ENCODE measurements around the gene PTH1R. TPM values are rescaled to one million over a fixed set of nuclear protein-coding genes. Genes with fewer than 3 reads are reported as not detected.

The PTH1R gene
- total and polyA plus RNA-seq, 10 of the 15 experiments (the other 5 are each of a cell fraction or from before 2014, with no cell fraction given), result not detected

GRCh38 chr3:46831841-46832240, 45.7 kb upstream of the PTH1R start:
- no peaks in the 10 kb centered on the region; the same call in 2 of the 3 replicates for H3K9me3 ChIP-seq (replicated peaks; ENCODE audit: control insufficient read depth, insufficient read depth, low read length)
- no peak for ATAC-seq
- no TSS peak for BruUV-seq (replicated peaks)
- POLR2A ChIA-PET, result no interaction called here
- SMC1A ChIA-PET (ENCODE audit: uncharacterized antibody, unreplicated experiment), result interaction anchor here (0.9 kb wide), 1 partner anchor 13 kb away, joined by 5 read pairs; no protein-coding TSS in a partner anchor
- H3K36me3 ChIP-seq (ENCODE audit: control insufficient read depth in 2 of 2, insufficient read depth in 2 of 2, low read length in 1 of 2), result no peaks in the 10 kb centered on the region
- H3K9ac ChIP-seq (ENCODE audit: control insufficient read depth, insufficient read depth, low read length), result no peak overlapping the region
- RAD21 ChIA-PET (ENCODE audit: unreplicated experiment), result no interaction called here
- no peak overlapping the region for H3K4me3 ChIP-seq
- no peak overlapping the region for H2AFZ ChIP-seq (ENCODE audit: control insufficient read depth, low read depth, low read length)
- WGBS (ENCODE audit: insufficient coverage, insufficient replicate concordance, low lambda C conversion rate, missing lambda C conversion rate), result 7% methylated on average over 1 of the region's 1 CpG
- TF ChIP-seq HDGF (IDR thresholded peaks at IDR 0.05) (no peak), IRF5 (IDR thresholded peaks at IDR 0.05; ENCODE audit: borderline replicate concordance) (no peak), RUNX3 (IDR thresholded peaks at IDR 0.05; ENCODE audit: low read length) (no peak), NBN (IDR thresholded peaks at IDR 0.05) (no peak), STAT3 (IDR thresholded peaks at IDR 0.05; ENCODE audit: low read depth, low read length) (no peak), CHD4 (IDR thresholded peaks at IDR 0.05) (no peak), BCL11A (IDR thresholded peaks at IDR 0.05; ENCODE audit: low read depth, low read length) (no peak), KAT2A (conservative IDR thresholded peaks at IDR 0.05; ENCODE audit: control insufficient read depth, low read depth, low read length) (no peak), GABPA (IDR thresholded peaks at IDR 0.05; ENCODE audit: low read depth) (no peak), CREM (IDR thresholded peaks at IDR 0.05; ENCODE audit: low read depth) (no peak), POU2F2 (IDR thresholded peaks at IDR 0.05; ENCODE audit: borderline replicate concordance, low read depth, low read length) (no peak), SPI1 (IDR thresholded peaks at IDR 0.05; ENCODE audit: borderline replicate concordance, insufficient read depth, low read depth, low read length) (no peak), MYB (IDR thresholded peaks at IDR 0.05; ENCODE audit: borderline replicate concordance, low read depth, low read length) (no peak)
- intact Hi-C loops (cut with micrococcal nuclease; ENCODE audit: unreplicated experiment) (no loop called here), in situ Hi-C loops (cut with MboI) (no loop called here)
- H3K27me3 ChIP-seq (replicated peaks in 1 of 2; ENCODE audit: control insufficient read depth in 2 of 2, insufficient read depth in 2 of 2, low read length in 1 of 2), result no peaks in the 10 kb centered on the region
- CTCF ChIA-PET, result no interaction called here
- FAIRE-seq, result no peak
- DNase-seq (ENCODE audit: low read depth, low spot score), result no peak
- no peak overlapping the region for H3K27ac ChIP-seq (ENCODE audit: control insufficient read depth, insufficient read depth)
- H3K4me1 ChIP-seq (ENCODE audit: control insufficient read depth, insufficient read depth, low read length), result peaks cover 16% of the 10 kb centered on the region
- H4K20me1 ChIP-seq (ENCODE audit: control insufficient read depth, insufficient read depth), result no peaks in the 10 kb centered on the region
- H3K4me2 ChIP-seq (ENCODE audit: control insufficient read depth, insufficient read depth), result no peak overlapping the region
- H3K79me2 ChIP-seq (ENCODE audit: control insufficient read depth, insufficient read depth, low read length), result no peaks in the 10 kb centered on the region

Data from GM12878 (cell line).